GM21825 (cell line): ENCODE results near the gene ANKS1A.

Source experiments
- ATAC-seq: cut with Tn5 transposase; IDR thresholded peaks from one replicate; pipeline ENCODE4 v1.9.1; 2021; ENCODE audit warnings: mild to moderate bottlenecking, moderate library complexity; ENCODE audit not compliant: unreplicated experiment

Gene ANKS1A

GRCh38 chr6:35051396-35051795 lies 162.3 kb downstream of the ANKS1A start:
- ATAC-seq = no peak

- ATAC-seq = no peak
These were observed 163.0 kb downstream of the ANKS1A start for GRCh38 chr6:35051997-35052583.

DNA sequence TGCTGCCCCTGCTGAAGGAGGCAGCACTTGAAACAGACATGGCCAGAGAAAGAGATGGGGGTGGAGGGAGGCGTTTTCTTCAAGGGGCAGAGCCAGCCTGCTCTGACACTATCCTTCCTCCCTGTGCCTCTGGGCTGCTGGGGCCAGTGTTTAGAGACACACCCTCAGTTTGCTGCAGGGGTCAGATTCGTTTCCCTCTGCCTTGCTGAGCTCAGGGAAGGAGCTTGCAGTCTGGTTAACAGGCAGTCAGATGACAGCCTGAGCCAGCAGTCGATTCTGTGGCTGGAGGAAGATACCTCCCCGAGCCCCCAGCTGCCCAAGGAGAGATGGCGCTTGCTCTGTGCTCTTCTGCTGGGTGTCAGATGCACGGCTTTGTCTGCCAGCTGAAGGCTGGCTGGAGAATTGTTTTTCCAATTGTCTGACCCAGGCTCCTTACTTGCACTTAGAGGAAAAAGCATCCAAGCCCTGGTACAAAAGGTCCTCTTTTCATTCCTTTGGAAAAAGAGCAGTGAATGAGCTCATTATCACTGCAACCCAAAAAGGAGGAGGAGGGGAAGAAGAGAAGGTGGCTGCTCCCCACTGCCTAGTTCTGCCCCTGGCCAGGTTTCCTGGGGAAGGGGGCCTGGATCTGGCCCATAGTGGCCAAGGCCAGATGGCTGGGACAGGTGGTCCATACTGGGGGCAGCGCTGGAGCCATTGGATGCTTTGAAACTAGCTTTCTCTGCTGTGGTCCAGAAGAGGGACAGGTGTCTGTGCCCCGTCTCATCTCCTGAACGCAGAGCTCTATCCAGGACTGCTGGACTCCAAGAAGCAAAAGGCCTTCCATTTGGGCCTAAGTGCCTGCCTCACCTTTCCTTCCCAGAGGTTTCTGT lies 163.9 kb downstream of the ANKS1A start:
- no peak for ATAC-seq

- ATAC-seq = no peak
These were observed 164.6 kb downstream of the ANKS1A start for GRCh38 chr6:35053701-35054100.

DNA sequence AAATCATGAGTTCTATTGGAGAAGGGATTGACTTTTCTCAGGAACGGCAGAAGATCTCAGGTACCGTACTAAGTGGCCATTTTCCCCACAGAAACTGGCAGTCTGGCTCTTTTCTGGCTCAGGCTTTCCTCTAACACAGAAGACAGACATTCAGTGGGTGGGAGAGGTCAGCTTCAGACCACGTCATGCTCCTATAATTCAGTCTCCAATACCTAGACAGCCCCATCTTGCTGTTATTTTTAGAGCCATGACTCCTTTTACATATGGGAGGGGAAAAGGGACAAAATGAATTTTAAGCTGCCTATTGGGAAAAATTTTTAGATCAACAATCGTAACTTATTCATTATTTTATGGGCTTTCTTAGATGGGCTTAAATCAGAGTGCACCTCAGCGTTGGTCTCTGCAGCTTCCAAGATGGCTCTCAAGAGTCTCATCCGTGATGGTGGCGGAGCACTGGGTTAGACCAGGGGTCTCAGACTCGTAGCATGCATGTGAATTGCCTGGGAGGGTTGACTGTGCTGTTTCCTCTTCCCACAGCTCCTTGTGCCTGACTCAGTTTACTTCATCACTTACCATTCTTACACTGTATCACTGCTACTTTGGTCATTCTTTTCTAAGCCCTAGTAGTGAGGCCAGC lies 165.2 kb downstream of the ANKS1A start:
- ATAC-seq = no peak

DNA sequence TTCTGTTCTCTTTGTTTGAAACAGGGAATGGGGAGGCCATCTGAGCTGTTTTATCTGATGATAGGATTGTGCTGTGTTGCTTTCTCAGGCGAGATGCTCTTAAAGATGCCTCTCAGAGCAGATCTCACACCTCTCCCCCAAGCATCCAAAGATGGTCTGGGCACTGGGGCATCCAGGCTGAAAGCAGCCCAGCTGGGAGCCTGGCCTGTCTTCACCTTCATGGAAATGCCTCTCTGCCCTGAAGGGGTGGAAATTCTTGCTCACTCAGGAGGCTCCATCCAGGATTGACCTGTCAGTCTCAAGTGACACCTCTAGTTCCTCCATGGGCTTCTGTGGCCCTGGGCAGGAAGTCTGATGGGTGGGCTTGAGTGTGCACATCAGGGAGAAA lies 165.7 kb downstream of the ANKS1A start:
- no peak for ATAC-seq

DNA sequence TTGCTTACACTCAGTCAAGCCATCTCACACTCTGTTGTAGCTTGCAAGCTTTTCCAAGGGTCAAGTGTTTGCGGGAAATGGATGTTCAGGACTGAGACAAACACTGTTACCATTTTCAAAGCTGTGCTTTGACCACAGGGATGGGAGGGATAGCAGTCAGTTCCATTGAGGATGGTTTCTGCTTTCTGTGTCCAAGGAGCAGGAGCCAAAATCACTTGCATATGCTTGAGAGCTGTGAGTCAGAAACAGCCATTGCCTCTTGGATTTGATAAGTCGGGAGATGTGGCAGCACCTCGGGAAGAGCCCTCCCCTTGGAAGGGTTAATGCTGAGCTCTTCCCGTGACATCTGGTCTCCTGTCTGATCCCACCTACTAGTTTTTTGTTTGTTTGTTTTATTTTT lies 166.8 kb downstream of the ANKS1A start:
- ATAC-seq = no peak

DNA sequence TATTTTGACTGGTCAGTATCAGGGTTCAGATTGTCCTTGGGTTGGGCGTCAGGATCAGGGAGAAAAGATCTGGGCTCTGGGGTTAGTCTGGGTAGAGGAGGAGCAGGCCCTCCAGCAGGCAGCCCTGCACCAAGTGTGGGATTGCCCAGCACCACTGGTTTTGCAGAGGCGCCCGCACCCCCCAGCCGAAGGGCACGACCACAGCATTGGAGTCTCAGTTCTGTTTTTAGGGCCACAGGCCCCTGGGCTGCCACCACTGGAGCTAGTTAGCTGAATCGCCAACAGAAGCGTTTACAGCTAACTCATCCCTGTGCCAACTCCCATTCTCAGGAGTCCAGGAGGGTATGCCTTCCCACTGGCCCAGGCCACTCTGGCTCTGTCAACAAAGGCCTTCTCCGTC lies 167.9 kb downstream of the ANKS1A start:
- no peak for ATAC-seq

GRCh38 chr6:35057449-35058357 lies 168.6 kb downstream of the ANKS1A start:
- no peak for ATAC-seq

GRCh38 chr6:35058358-35058675 lies 169.3 kb downstream of the ANKS1A start:
- no peak for ATAC-seq

DNA sequence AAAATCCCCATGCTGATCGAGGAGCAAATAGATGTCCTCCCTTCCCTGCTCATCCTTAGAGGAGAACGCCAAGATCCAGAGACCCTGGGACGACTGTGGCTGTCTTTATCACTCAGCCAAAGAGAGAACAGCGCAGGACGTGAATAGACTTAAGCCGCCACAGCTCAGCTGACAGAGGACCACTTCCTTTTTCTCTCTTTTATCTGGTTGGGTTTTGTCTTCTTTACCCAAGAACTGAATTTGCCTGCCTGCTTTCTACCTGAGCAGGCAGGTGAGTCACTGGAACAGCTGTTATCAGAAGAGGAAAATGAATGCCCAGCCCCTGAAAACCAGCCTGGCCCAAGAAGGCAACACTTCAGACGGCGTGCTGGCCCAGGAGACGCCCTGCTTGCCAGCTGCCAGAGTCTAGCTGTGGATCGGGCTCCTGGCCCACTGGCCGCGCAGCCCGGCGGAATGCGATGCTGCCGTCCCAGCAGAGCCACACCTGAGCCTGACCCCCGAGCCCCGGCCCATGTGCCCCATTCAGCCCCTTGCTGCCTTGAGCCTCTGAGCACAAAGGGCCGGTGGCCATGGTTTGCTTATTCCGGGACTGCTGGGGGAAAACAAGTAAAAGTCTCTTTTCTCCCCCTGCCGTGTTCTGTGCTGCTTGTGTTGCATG lies 169.9 kb downstream of the ANKS1A start:
- ATAC-seq = no peak

GRCh38 chr6:35059596-35060345 lies 170.7 kb downstream of the ANKS1A start:
- no peak for ATAC-seq

DNA sequence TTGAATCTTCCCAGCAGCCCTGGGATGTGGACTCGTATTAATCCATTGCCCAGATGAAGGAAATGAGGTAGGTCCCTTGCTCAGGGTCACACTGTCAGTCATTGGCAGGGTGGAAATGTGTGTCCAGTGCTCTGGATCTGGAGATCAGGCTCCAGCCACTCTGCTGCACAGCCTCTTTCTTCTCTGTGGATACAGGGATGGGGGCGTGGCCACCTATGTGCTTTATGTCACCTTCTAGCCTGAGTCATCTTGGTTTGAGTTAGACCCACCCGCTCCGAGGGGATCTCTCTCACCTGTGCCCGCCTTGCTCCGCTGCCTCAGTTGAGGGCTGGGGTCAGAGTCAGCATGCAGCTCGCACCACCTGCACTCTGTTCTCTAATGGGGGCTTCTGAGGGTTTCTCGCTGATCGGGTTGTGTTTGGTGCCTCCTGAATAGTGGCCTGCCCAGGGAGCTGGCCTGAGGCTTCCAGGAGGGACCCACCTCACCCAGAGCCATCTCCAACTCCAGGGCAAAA lies 172.1 kb downstream of the ANKS1A start:
- no peak for ATAC-seq

DNA sequence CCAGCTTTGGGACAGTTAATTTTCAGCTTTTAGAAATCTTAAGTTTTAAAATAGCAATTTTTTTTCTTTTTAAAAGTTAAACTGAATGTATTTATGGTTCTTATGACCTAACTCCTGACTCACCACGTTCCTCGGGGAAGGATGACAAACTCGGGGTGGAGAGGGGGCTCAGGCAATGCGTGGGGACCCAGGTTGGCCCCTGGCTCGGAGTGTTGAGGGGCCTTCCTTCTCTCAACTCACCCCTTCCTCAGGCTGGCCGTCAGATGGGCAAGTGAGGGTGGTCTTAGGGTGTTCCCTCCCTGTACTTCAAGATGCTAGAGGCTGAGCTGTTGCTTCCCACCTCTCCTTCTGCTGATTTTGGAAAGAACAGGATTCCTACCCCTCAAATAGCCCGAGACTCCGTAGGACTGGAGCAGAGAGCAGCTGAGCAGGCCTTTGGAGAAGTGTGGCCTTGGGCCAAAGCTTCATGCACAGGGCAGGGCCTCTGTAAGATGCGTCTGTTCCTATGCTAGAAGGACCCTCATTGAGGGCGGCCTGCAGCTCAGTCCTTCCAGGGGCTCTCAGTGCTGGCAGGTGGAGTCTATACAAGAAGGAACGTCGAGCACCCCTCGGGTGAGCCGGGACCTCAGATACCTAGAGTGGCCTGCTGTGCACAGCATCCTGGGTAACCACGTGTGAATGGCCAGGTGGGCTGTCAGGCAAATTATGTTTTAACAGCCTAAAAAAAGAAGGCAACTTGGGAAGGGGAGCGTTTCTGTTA lies 172.8 kb downstream of the ANKS1A start:
- no peak for ATAC-seq

GRCh38 chr6:35062676-35063574 lies 173.9 kb downstream of the ANKS1A start:
- ATAC-seq = no peak

DNA sequence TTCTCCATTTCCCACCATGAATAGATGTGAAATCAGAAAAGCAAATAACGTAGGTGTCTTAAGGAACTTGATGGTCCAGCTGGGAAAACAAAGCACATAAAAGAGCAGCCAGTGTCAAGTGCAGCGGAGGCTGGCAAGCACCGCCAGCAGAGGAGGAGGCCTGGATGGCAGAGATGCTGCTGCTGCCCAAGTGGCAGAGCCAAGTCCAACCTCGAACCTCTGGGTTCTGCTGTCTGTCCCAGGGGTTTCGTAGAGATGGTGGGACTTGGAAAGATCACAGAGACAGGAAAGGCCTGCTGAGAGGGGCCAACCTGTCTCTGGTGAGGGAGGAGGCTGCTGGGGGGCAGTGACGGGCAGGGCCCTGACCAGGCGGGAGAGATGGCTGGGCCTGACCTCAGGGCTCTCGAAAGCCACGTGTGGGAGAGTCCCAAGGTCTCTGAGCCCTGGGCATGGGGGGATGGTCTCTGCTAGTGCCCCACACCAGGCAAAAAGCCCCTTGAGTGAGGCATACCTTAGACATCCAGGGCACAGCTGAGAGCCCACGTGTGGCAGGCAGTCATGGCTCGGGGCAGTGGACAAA lies 174.7 kb downstream of the ANKS1A start:
- no peak for ATAC-seq

- no peak for ATAC-seq
These were observed 175.2 kb downstream of the ANKS1A start for GRCh38 chr6:35064290-35064689.
